HCT116 (cell line): Measurements from ENCODE around the gene SESN1. TPM values are rescaled to one million over a fixed set of nuclear protein-coding genes. Genes with fewer than 3 reads are reported as not detected.

Experiments
- ATAC-seq: fragments of 200-7000 bp; cut with Tn5 transposase; 2 replicates; pipeline ENCODE4 v1.9.1; 2020; ENCODE audit warnings: mild to moderate bottlenecking, moderate library complexity
- BruUV-seq: library from RNA; stranded (reverse); fragments of 400-500 nt; replicated peaks from 2 replicates; lab custom pipeline; 2021; lab: Mats Ljungman, UMichigan
- CTCF ChIA-PET: fragments of 300-600 bp; sonication (Branson Sonifier 250); formaldehyde crosslinking; loops from one replicate; lab custom pipeline; 2021; ENCODE audit warnings: antibody characterized with exemption; lab: Charles Lee
- POLR2A ChIA-PET: fragments of 300-600, 350-600 bp; sonication (Branson Sonifier 250); formaldehyde crosslinking; loops from one replicate; lab custom pipeline; 2021; ENCODE audit warnings: antibody characterized with exemption; lab: Charles Lee
- RAD21 ChIA-PET, 2 experiments: fragments of 300-600 bp; sonication (Branson Sonifier 250); formaldehyde crosslinking; loops; one replicate each; lab custom pipeline; 2023; ENCODE audit warnings: low total read pairs in 2 of 2; ENCODE audit not compliant: uncharacterized antibody in 2 of 2, unreplicated experiment in 2 of 2, low non-redundant PET in 1 of 2; lab: Charles Lee
- DNase-seq: peaks from one replicate; pipeline ENCODE4 v3.0.0-alpha.2; 2010; ENCODE audit warnings: low read depth, low spot score
- H2AFZ ChIP-seq: fragments of 200-600 bp; shearing (Covaris generic), sonication (generic); 2 replicates; pipeline ENCODE4 v1.6.1; 2017; ENCODE audit warnings: low read depth, mixed run types, mixed read lengths, antibody characterized with exemption, low read length; ENCODE audit not compliant: poor library complexity, severe bottlenecking
- H3K27ac ChIP-seq: 2 replicates; pipeline ENCODE4 v1.5.1; 2012; ENCODE audit warnings: low read depth, low read length
- H3K27me3 ChIP-seq: fragments of 200-600 bp; sonication (generic); 2 replicates; pipeline ENCODE4 v1.6.1; 2016; ENCODE audit warnings: mixed run types, low read length, mixed read lengths; ENCODE audit not compliant: insufficient read depth
- H3K36me3 ChIP-seq, 2 experiments: fragments of 200-500 bp in 1 of 2; fragments of 200-600 bp in 1 of 2; sonication (Bioruptor generic) in 1 of 2; sonication (generic) in 1 of 2; 2 replicates each; pipeline versions ENCODE4 v1.5.1 to v1.6.1; 2014 to 2016; ENCODE audit warnings: low read length in 2 of 2, inconsistent platforms in 1 of 2, mixed read lengths in 1 of 2, mixed run types in 1 of 2; ENCODE audit not compliant: insufficient read depth in 2 of 2, control insufficient read depth in 1 of 2
- H3K4me1 ChIP-seq, 2 experiments: fragments of 200-600 bp in 1 of 2; sonication (generic) in 1 of 2; 2 replicates each; pipeline versions ENCODE4 v1.5.1 to v1.6.1; 2012 to 2017; ENCODE audit warnings: low read length in 2 of 2, inconsistent platforms in 1 of 2, mild to moderate bottlenecking in 1 of 2, mixed read lengths in 1 of 2, mixed run types in 1 of 2, moderate library complexity in 1 of 2; ENCODE audit not compliant: insufficient read depth in 2 of 2, control insufficient read depth in 1 of 2
- H3K4me2 ChIP-seq: fragments of 200-600 bp; sonication (generic); 2 replicates; pipeline ENCODE4 v1.6.1; 2017; ENCODE audit warnings: mixed run types, low read length, mixed read lengths
- H3K4me3 ChIP-seq, 2 experiments: fragments of 200-600 bp in 1 of 2; sonication (generic) in 1 of 2; replicated peaks in 1 of 2; 2 replicates each; pipeline ENCODE4 v1.5.1; 2011 to 2016; ENCODE audit warnings: low read length in 2 of 2, control low read depth in 1 of 2, low read depth in 1 of 2, mild to moderate bottlenecking in 1 of 2, mixed read lengths in 1 of 2, mixed run types in 1 of 2
- H3K79me2 ChIP-seq: fragments of 200-600 bp; sonication (generic); 2 replicates; pipeline ENCODE4 v1.6.1; 2017; ENCODE audit warnings: mild to moderate bottlenecking, mixed run types, low read length, moderate library complexity, mixed read lengths; ENCODE audit not compliant: insufficient read depth
- H3K9ac ChIP-seq: fragments of 200-600 bp; sonication (generic); 2 replicates; pipeline ENCODE4 v1.6.1; 2016; ENCODE audit warnings: low read length, mixed read lengths
- H3K9me2 ChIP-seq: fragments of 200-600 bp; sonication (generic), shearing (Covaris generic); 2 replicates; pipeline ENCODE4 v1.6.1; 2017; ENCODE audit warnings: mixed run types, mild to moderate bottlenecking, moderate library complexity; ENCODE audit not compliant: insufficient read depth
- H3K9me3 ChIP-seq, 2 experiments: fragments of 200-500 bp in 1 of 2; fragments of 200-600 bp in 1 of 2; sonication (Bioruptor generic) in 1 of 2; sonication (generic) in 1 of 2; 2 replicates each; pipeline ENCODE4 v1.6.1; 2014 to 2017; ENCODE audit warnings: low read length in 2 of 2, mixed read lengths in 2 of 2, inconsistent platforms in 1 of 2, low read depth in 1 of 2, mild to moderate bottlenecking in 1 of 2, mixed run types in 1 of 2, moderate library complexity in 1 of 2; ENCODE audit not compliant: control insufficient read depth in 1 of 2, insufficient read depth in 1 of 2
- H4K20me1 ChIP-seq: fragments of 200-600 bp; sonication (generic), shearing (Covaris generic); 2 replicates; pipeline ENCODE4 v1.6.1; 2017; ENCODE audit warnings: mixed run types, mild to moderate bottlenecking, moderate library complexity; ENCODE audit not compliant: insufficient read depth
- CBX3 ChIP-seq: IDR thresholded peaks from 2 replicates; pipeline ENCODE4 v1.6.1; 2012; ENCODE audit warnings: low read depth
- CEBPB ChIP-seq: IDR thresholded peaks from 2 replicates; pipeline ENCODE4 v1.6.1; 2012; ENCODE audit warnings: low read depth
- EZH2phosphoT487 ChIP-seq: fragments of 200-600 bp; IDR thresholded peaks from 2 replicates; pipeline ENCODE4 v1.6.1; 2018; ENCODE audit warnings: antibody characterized with exemption, borderline replicate concordance
- FOSL1 ChIP-seq: IDR thresholded peaks from 2 replicates; pipeline ENCODE4 v1.6.1; 2012; ENCODE audit warnings: low read depth
- JUND ChIP-seq: IDR thresholded peaks from 2 replicates; pipeline ENCODE4 v1.6.1; 2012
- MAX ChIP-seq: IDR thresholded peaks from 2 replicates; pipeline ENCODE4 v1.6.1; 2012
- POLR2A ChIP-seq: IDR thresholded peaks from 2 replicates; pipeline ENCODE4 v1.7.0; 2011; ENCODE audit warnings: borderline replicate concordance; ENCODE audit not compliant: insufficient read depth, insufficient read length; ENCODE audit errors: extremely low read depth
- POLR2AphosphoS5 ChIP-seq: IDR thresholded peaks from 2 replicates; pipeline ENCODE4 v1.6.1; 2011; ENCODE audit warnings: mild to moderate bottlenecking, low read depth, low read length, moderate library complexity
- RAD21 ChIP-seq: IDR thresholded peaks from 2 replicates; pipeline ENCODE4 v1.6.1; 2012; ENCODE audit warnings: low read depth, mild to moderate bottlenecking
- SIN3A ChIP-seq: IDR thresholded peaks from 2 replicates; pipeline ENCODE4 v1.6.1; 2012; ENCODE audit warnings: low read depth
- SP1 ChIP-seq: IDR thresholded peaks from 2 replicates; pipeline ENCODE4 v1.6.1; 2012; ENCODE audit warnings: low read depth
- YY1 ChIP-seq: IDR thresholded peaks from 2 replicates; pipeline ENCODE4 v1.6.1; 2011; ENCODE audit warnings: low read length, low read depth, moderate library complexity, mild to moderate bottlenecking; ENCODE audit not compliant: insufficient replicate concordance; ENCODE audit errors: extremely low read depth
- ZBTB33 ChIP-seq: IDR thresholded peaks from 2 replicates; pipeline ENCODE4 v1.6.1; 2011; ENCODE audit warnings: mild to moderate bottlenecking, low read length, moderate library complexity; ENCODE audit not compliant: insufficient replicate concordance; ENCODE audit errors: extremely low read depth
- ZFX ChIP-seq: fragments of 450-650 bp; IDR thresholded peaks from 2 replicates; pipeline ENCODE4 v1.6.1; 2017
- ZNF274 ChIP-seq: fragments of 200-500 bp; sonication (Bioruptor generic); IDR thresholded peaks from 2 replicates; pipeline ENCODE4 v1.6.1; 2014; ENCODE audit warnings: mild to moderate bottlenecking, low read depth, low read length, inconsistent platforms
- intact Hi-C: fragments of 100-400 bp; cut with micrococcal nuclease; formaldehyde crosslinking; loops from 2 replicates; pipeline ENCODE4 v1.10.0; 2022
- total RNA-seq: library from RNA; stranded (reverse); gene quantifications from one replicate; pipeline ENCODE4 v1.2.1, GENCODE V29; 2021; ENCODE audit not compliant: unreplicated experiment

The SESN1 gene
- total RNA-seq, 1 experiment from 2014 or later, result 9.3 TPM

- POLR2A ChIA-PET, result no interaction called here
- TF ChIP-seq POLR2A, result no peak
- TF ChIP-seq ZNF274, result no peak
- TF ChIP-seq POLR2AphosphoS5, result no peak
- no peak for TF ChIP-seq FOSL1
- no peak for TF ChIP-seq CBX3
- TF ChIP-seq EZH2phosphoT487, result no peak
- no peak for TF ChIP-seq ZBTB33
- TF ChIP-seq SP1, result no peak
- no peak for TF ChIP-seq MAX
- TF ChIP-seq SIN3A, result no peak
- no peak for TF ChIP-seq YY1
- no peak for TF ChIP-seq RAD21
- TF ChIP-seq JUND, result no peak
- TF ChIP-seq ZFX, result no peak
- TF ChIP-seq CEBPB, result no peak
- intact Hi-C loops, result no loop called here
- Histone ChIP-seq H2AFZ (no peak overlapping the region), H3K4me2 (no peak overlapping the region), H3K79me2 (peaks cover 39% of the 10 kb centered on the region), H3K27me3 (no peaks in the 10 kb centered on the region), H3K4me1 (no peaks in the 10 kb centered on the region), H3K4me3 (no peak overlapping the region), H3K9ac (no peak overlapping the region), H4K20me1 (0 out of 2 replicates have a peak, but pooled peaks cover 8% of the 10 kb centered on the region), H3K9me3 (no peaks in the 10 kb centered on the region), H3K9me2 (no peaks in the 10 kb centered on the region), H3K27ac (no peak overlapping the region), H3K36me3 (no peaks in the 10 kb centered on the region)
- RAD21 ChIA-PET, result no interaction called here
- BruUV-seq, result no TSS peak
- CTCF ChIA-PET, result no interaction called here
- ATAC-seq, result no peak
- no peak for DNase-seq
Observed at GRCh38 chr6:109121411-109121810, 26.8 kb upstream of the SESN1 start.
